Measurements from ENCODE around the gene ANXA1.

Gene ANXA1

GRCh38 chr9:73143711-73144328, 7.8 kb upstream of the ANXA1 start:
- no peaks in the 10 kb centered on the region for H3K9me3 ChIP-seq (ENCODE audit: insufficient read depth, low read depth, low read length)
- H3K9ac ChIP-seq (ENCODE audit: low read depth, low read length): no peak overlapping the region
- H3K27ac ChIP-seq (ENCODE audit: low read length): no peak overlapping the region
- no peak overlapping the region for H3K4me3 ChIP-seq (ENCODE audit: low read length)
- H3K36me3 ChIP-seq (ENCODE audit: insufficient read depth, low read depth, low read length): no peaks in the 10 kb centered on the region
- no peaks in the 10 kb centered on the region for H3K27me3 ChIP-seq (ENCODE audit: insufficient read depth, low read length)
- H3K4me1 ChIP-seq (ENCODE audit: insufficient read depth, low read length): peaks cover 6% of the 10 kb centered on the region; the same call in 1 of the 2 replicates

GRCh38 chr9:73146111-73146815, 5.4 kb upstream of the ANXA1 start:
- no peak overlapping the region for H3K9ac ChIP-seq (ENCODE audit: low read depth, low read length)
- no peaks in the 10 kb centered on the region for H3K36me3 ChIP-seq (ENCODE audit: insufficient read depth, low read depth, low read length)
- H3K4me3 ChIP-seq (ENCODE audit: low read length): no peak overlapping the region
- H3K27me3 ChIP-seq (ENCODE audit: insufficient read depth, low read length): no peaks in the 10 kb centered on the region
- H3K4me1 ChIP-seq (ENCODE audit: insufficient read depth, low read length): peaks cover 13% of the 10 kb centered on the region
- no peak overlapping the region for H3K27ac ChIP-seq (ENCODE audit: low read length)
- no peaks in the 10 kb centered on the region for H3K9me3 ChIP-seq (ENCODE audit: insufficient read depth, low read depth, low read length)

- no peak overlapping the region for H3K27ac ChIP-seq (ENCODE audit: low read length)
- H3K9me3 ChIP-seq (ENCODE audit: insufficient read depth, low read depth, low read length): no peaks in the 10 kb centered on the region
- no peaks in the 10 kb centered on the region for H3K36me3 ChIP-seq (ENCODE audit: insufficient read depth, low read depth, low read length)
- H3K9ac ChIP-seq (ENCODE audit: low read depth, low read length): no peak overlapping the region
- no peak overlapping the region for H3K4me3 ChIP-seq (ENCODE audit: low read length)
- peaks cover 23% of the 10 kb centered on the region for H3K4me1 ChIP-seq (ENCODE audit: insufficient read depth, low read length)
- H3K27me3 ChIP-seq (ENCODE audit: insufficient read depth, low read length): no peaks in the 10 kb centered on the region
Observed at GRCh38 chr9:73148447-73148937, 3.2 kb upstream of the ANXA1 start.

- Histone ChIP-seq H3K9me3 (ENCODE audit: insufficient read depth, low read depth, low read length) (no peaks in the 10 kb centered on the region), H3K27me3 (ENCODE audit: insufficient read depth, low read length) (no peaks in the 10 kb centered on the region)
Observed at GRCh38 chr9:73149371-73150067, 2.1 kb upstream of the ANXA1 start.

GRCh38 chr9:73152543-73152844, 829 bp downstream of the ANXA1 start:
- no peaks in the 10 kb centered on the region for H3K9me3 ChIP-seq (ENCODE audit: insufficient read depth, low read depth, low read length)
- no peak overlapping the region for H3K9ac ChIP-seq (ENCODE audit: low read depth, low read length)
- no peak overlapping the region; the same call in 1 of the 2 replicates for H3K4me3 ChIP-seq (ENCODE audit: low read length)
- no peak overlapping the region for H3K27ac ChIP-seq (ENCODE audit: low read length)
- no peaks in the 10 kb centered on the region for H3K27me3 ChIP-seq (ENCODE audit: insufficient read depth, low read length)
- no peaks in the 10 kb centered on the region for H3K36me3 ChIP-seq (ENCODE audit: insufficient read depth, low read depth, low read length)
- H3K4me1 ChIP-seq (ENCODE audit: insufficient read depth, low read length): peaks cover 22% of the 10 kb centered on the region

More at GRCh38 chr9:73149371-73150067, 2.1 kb upstream of the ANXA1 start:
- Histone ChIP-seq H3K4me1 (ENCODE audit: insufficient read depth, low read length) (peaks cover 22% of the 10 kb centered on the region), H3K36me3 (ENCODE audit: insufficient read depth, low read depth, low read length) (no peaks in the 10 kb centered on the region), H3K9ac (ENCODE audit: low read depth, low read length) (no peak overlapping the region), H3K27ac (ENCODE audit: low read length) (no peak overlapping the region), H3K4me3 (ENCODE audit: low read length) (no peak overlapping the region)

GRCh38 chr9:73152953-73153352, 1.3 kb downstream of the ANXA1 start:
- Histone ChIP-seq H3K36me3 (ENCODE audit: insufficient read depth, low read depth, low read length) (no peaks in the 10 kb centered on the region), H3K9ac (ENCODE audit: low read depth, low read length) (no peak overlapping the region), H3K9me3 (ENCODE audit: insufficient read depth, low read depth, low read length) (no peaks in the 10 kb centered on the region), H3K4me1 (ENCODE audit: insufficient read depth, low read length) (peaks cover 22% of the 10 kb centered on the region), H3K27me3 (ENCODE audit: insufficient read depth, low read length) (no peaks in the 10 kb centered on the region), H3K4me3 (ENCODE audit: low read length) (no peak overlapping the region; the same call in 1 of the 2 replicates), H3K27ac (ENCODE audit: low read length) (no peak overlapping the region)

GRCh38 chr9:73153793-73154227, 2.1 kb downstream of the ANXA1 start:
- Histone ChIP-seq H3K4me1 (ENCODE audit: insufficient read depth, low read length) (peaks cover 25% of the 10 kb centered on the region), H3K27me3 (ENCODE audit: insufficient read depth, low read length) (no peaks in the 10 kb centered on the region), H3K36me3 (ENCODE audit: insufficient read depth, low read depth, low read length) (no peaks in the 10 kb centered on the region), H3K27ac (ENCODE audit: low read length) (no peak overlapping the region), H3K9ac (ENCODE audit: low read depth, low read length) (no peak overlapping the region), H3K9me3 (ENCODE audit: insufficient read depth, low read depth, low read length) (no peaks in the 10 kb centered on the region), H3K4me3 (ENCODE audit: low read length) (no peak overlapping the region)

GRCh38 chr9:73154271-73154670, 2.6 kb downstream of the ANXA1 start:
- Histone ChIP-seq H3K36me3 (ENCODE audit: insufficient read depth, low read depth, low read length) (no peaks in the 10 kb centered on the region), H3K9ac (ENCODE audit: low read depth, low read length) (no peak overlapping the region), H3K27me3 (ENCODE audit: insufficient read depth, low read length) (no peaks in the 10 kb centered on the region), H3K9me3 (ENCODE audit: insufficient read depth, low read depth, low read length) (no peaks in the 10 kb centered on the region), H3K4me1 (ENCODE audit: insufficient read depth, low read length) (peaks cover 25% of the 10 kb centered on the region; the same call in 1 of the 2 replicates), H3K27ac (ENCODE audit: low read length) (no peak overlapping the region), H3K4me3 (ENCODE audit: low read length) (no peak overlapping the region)

GRCh38 chr9:73154722-73155121, 3.1 kb downstream of the ANXA1 start:
- Histone ChIP-seq H3K9ac (ENCODE audit: low read depth, low read length) (no peak overlapping the region), H3K4me1 (ENCODE audit: insufficient read depth, low read length) (peaks cover 27% of the 10 kb centered on the region; the same call in 1 of the 2 replicates), H3K36me3 (ENCODE audit: insufficient read depth, low read depth, low read length) (no peaks in the 10 kb centered on the region), H3K27me3 (ENCODE audit: insufficient read depth, low read length) (no peaks in the 10 kb centered on the region), H3K27ac (ENCODE audit: low read length) (no peak overlapping the region), H3K4me3 (ENCODE audit: low read length) (no peak overlapping the region), H3K9me3 (ENCODE audit: insufficient read depth, low read depth, low read length) (no peaks in the 10 kb centered on the region)

GRCh38 chr9:73155377-73155776, 3.7 kb downstream of the ANXA1 start:
- Histone ChIP-seq H3K4me1 (ENCODE audit: insufficient read depth, low read length) (peaks cover 27% of the 10 kb centered on the region; the same call in 1 of the 2 replicates), H3K27ac (ENCODE audit: low read length) (no peak overlapping the region), H3K9ac (ENCODE audit: low read depth, low read length) (no peak overlapping the region), H3K36me3 (ENCODE audit: insufficient read depth, low read depth, low read length) (no peaks in the 10 kb centered on the region), H3K27me3 (ENCODE audit: insufficient read depth, low read length) (no peaks in the 10 kb centered on the region), H3K9me3 (ENCODE audit: insufficient read depth, low read depth, low read length) (no peaks in the 10 kb centered on the region), H3K4me3 (ENCODE audit: low read length) (no peak overlapping the region)

GRCh38 chr9:73155968-73156864, 4.6 kb downstream of the ANXA1 start:
- H3K27ac ChIP-seq (ENCODE audit: low read length): no peak overlapping the region
- H3K9ac ChIP-seq (ENCODE audit: low read depth, low read length): no peak overlapping the region
- H3K4me3 ChIP-seq (ENCODE audit: low read length): no peak overlapping the region
- H3K4me1 ChIP-seq (ENCODE audit: insufficient read depth, low read length): peaks cover 24% of the 10 kb centered on the region; the same call in 1 of the 2 replicates
- H3K27me3 ChIP-seq (ENCODE audit: insufficient read depth, low read length): no peaks in the 10 kb centered on the region
- H3K9me3 ChIP-seq (ENCODE audit: insufficient read depth, low read depth, low read length): no peaks in the 10 kb centered on the region
- no peaks in the 10 kb centered on the region for H3K36me3 ChIP-seq (ENCODE audit: insufficient read depth, low read depth, low read length)

Measured in iPS-20b (cell line).